HepG2 (cell line): ENCODE measurements around the gene ARFGAP3. TPM values are rescaled to one million over a fixed set of nuclear protein-coding genes. Genes with fewer than 3 reads are reported as not detected.

Source experiments
- ELF3 ChIP-seq: IDR thresholded peaks from 2 replicates; pipeline ENCODE4 v1.6.1; 2016; ENCODE audit warnings: missing genetic modification reagents, missing compliant biosample characterization
- FUBP1 ChIP-seq: sonication (generic); formaldehyde crosslinking; IDR thresholded peaks from 2 replicates; pipeline ENCODE4 v1.5.1; 2020; ENCODE audit warnings: missing genetic modification reagents, mild to moderate bottlenecking, borderline replicate concordance
- GATAD1 ChIP-seq: IDR thresholded peaks from 2 replicates; pipeline ENCODE4 v1.6.1; 2016; ENCODE audit warnings: missing genetic modification reagents, missing compliant biosample characterization
- HNF4G ChIP-seq, 2 experiments: sonication (generic) in 1 of 2; formaldehyde crosslinking in 1 of 2; IDR thresholded peaks; 2 replicates each; pipeline versions ENCODE4 v1.4.0 to v1.6.1; 2011 to 2020; ENCODE audit warnings: borderline replicate concordance in 2 of 2, low read depth in 2 of 2, mild to moderate bottlenecking in 2 of 2, low read length in 1 of 2, missing genetic modification reagents in 1 of 2, moderate library complexity in 1 of 2
- HNRNPH1 ChIP-seq: fragments of 200-400 bp; formaldehyde crosslinking; optimal IDR thresholded peaks from 2 replicates; pipeline ENCODE3; 2017; ENCODE audit warnings: mild to moderate bottlenecking, low read depth, low read length
- KLF13 ChIP-seq: sonication (generic); formaldehyde crosslinking; IDR thresholded peaks from 2 replicates; pipeline ENCODE4 v1.4.0; 2020; ENCODE audit warnings: mild to moderate bottlenecking, missing genetic modification reagents
- MED8 ChIP-seq: sonication (generic); formaldehyde crosslinking; IDR thresholded peaks from 2 replicates; pipeline ENCODE4 v1.8.1; 2023; ENCODE audit warnings: mild to moderate bottlenecking, missing genetic modification reagents; ENCODE audit not compliant: insufficient replicate concordance
- MTERF4 ChIP-seq: sonication (generic); formaldehyde crosslinking; IDR thresholded peaks from 2 replicates; pipeline ENCODE4 v1.8.0; 2023; ENCODE audit warnings: mild to moderate bottlenecking, missing genetic modification reagents
- PAWR ChIP-seq: sonication (generic); formaldehyde crosslinking; IDR thresholded peaks from 2 replicates; pipeline ENCODE4 v1.4.0; 2020; ENCODE audit warnings: missing genetic modification reagents, mild to moderate bottlenecking, borderline replicate concordance
- RERE ChIP-seq: IDR thresholded peaks from 2 replicates; pipeline ENCODE4 v1.6.1; 2016; ENCODE audit warnings: low read depth, missing genetic modification reagents, missing compliant biosample characterization
- ZFP36L2 ChIP-seq: sonication (generic); formaldehyde crosslinking; IDR thresholded peaks from 2 replicates; pipeline ENCODE4 v1.4.0; 2020; ENCODE audit warnings: missing genetic modification reagents
- ZHX1 ChIP-seq: sonication (generic); formaldehyde crosslinking; IDR thresholded peaks from 2 replicates; pipeline ENCODE4 v1.8.1; 2022; ENCODE audit warnings: low read depth, mild to moderate bottlenecking, missing genetic modification reagents
- ZNF337 ChIP-seq: sonication (generic); formaldehyde crosslinking; IDR thresholded peaks from 2 replicates; pipeline ENCODE4 v1.5.1; 2020; ENCODE audit warnings: missing genetic modification reagents, low read depth, mild to moderate bottlenecking, borderline replicate concordance
- ZNF33A ChIP-seq: sonication (generic); formaldehyde crosslinking; IDR thresholded peaks from 2 replicates; pipeline ENCODE4 v1.5.1; 2020; ENCODE audit warnings: missing genetic modification reagents, mild to moderate bottlenecking, moderate library complexity, borderline replicate concordance
- ZNF616 ChIP-seq: sonication (generic); formaldehyde crosslinking; IDR thresholded peaks from 2 replicates; pipeline ENCODE4 v1.5.0; 2020; ENCODE audit warnings: low read depth, mild to moderate bottlenecking, missing genetic modification reagents
- ZNF772 ChIP-seq: sonication (generic); formaldehyde crosslinking; IDR thresholded peaks from 2 replicates; pipeline ENCODE4 v1.5.0; 2020; ENCODE audit warnings: mild to moderate bottlenecking, missing genetic modification reagents
- polyA plus RNA-seq, 8 experiments: library from polyadenylated mRNA; depleted of rRNA in 3 of 8; stranded (reverse) in 7 of 8; unstranded in 1 of 8; fragments of >200 nt; fragmentation: Illumina TruSeq in 4 of 8; extraction: Trizol in 4 of 8; gene quantifications; 2 replicates each; pipeline versions ENCODE4 v1.2.1 to v1.2.3, GENCODE V29; 2011 to 2016; ENCODE audit warnings: low read depth in 4 of 8, missing spikeins in 1 of 8, mixed read lengths in 1 of 8; ENCODE audit not compliant: insufficient read depth in 1 of 8
- total RNA-seq, 5 experiments: library from RNA; depleted of rRNA; stranded (reverse); fragments of >200 nt; fragmentation: Illumina TruSeq; extraction: Trizol; gene quantifications; 2 replicates each; pipeline ENCODE4 v1.2.3, GENCODE V29; 2016; ENCODE audit warnings: low read depth in 1 of 5

ARFGAP3 gene
- total and polyA plus RNA-seq, 2 of the 13 experiments (the other 11 are each of a cell fraction or from before 2014, with no cell fraction given): 41.7 to 61.6 TPM

- TF ChIP-seq RERE (peak; percentile 93), GATAD1 (CRISPR knock-in tag) (peak; percentile 92), FUBP1 (CRISPR knock-in tag) (no peak), ZHX1 (peak; percentile 61; the same call in 1 of the 2 replicates), ZNF772 (CRISPR knock-in tag) (peak; percentile 82; the same call in 1 of the 2 replicates), ZNF33A (no peak), ELF3 (CRISPR knock-in tag) (peak; percentile 99), MED8 (CRISPR knock-in tag) (peak; percentile 59), ZNF616 (CRISPR knock-in tag) (no peak), HNF4G (IDR thresholded peaks at IDR 0.05; ENCODE audit: borderline replicate concordance, low read depth, low read length) (no peak; the same call in 1 of the 2 replicates), HNF4G (CRISPR knock-in tag; IDR thresholded peaks at IDR 0.05; ENCODE audit: borderline replicate concordance, low read depth) (peak; percentile 77), ZFP36L2 (CRISPR knock-in tag) (0 out of 2 replicates have a peak, but pooled peaks have one; percentile 54), PAWR (no peak), MTERF4 (CRISPR knock-in tag) (no peak), ZNF337 (CRISPR knock-in tag) (no peak; the same call in 1 of the 2 replicates), HNRNPH1 (no peak), KLF13 (CRISPR knock-in tag) (no peak)
These were observed 56.4 kb downstream of the ARFGAP3 start (continued) for GRCh38 chr22:42800451-42801251.
